ENCODE measurements around the gene SIL1. TPM values are rescaled to one million over a fixed set of nuclear protein-coding genes. Genes with fewer than 3 reads are reported as not detected.

SIL1 gene
- total and polyA plus RNA-seq, 2 of the 4 experiments (the other 2 are of a cell fraction) = 56.1 to 66.0 TPM

DNA sequence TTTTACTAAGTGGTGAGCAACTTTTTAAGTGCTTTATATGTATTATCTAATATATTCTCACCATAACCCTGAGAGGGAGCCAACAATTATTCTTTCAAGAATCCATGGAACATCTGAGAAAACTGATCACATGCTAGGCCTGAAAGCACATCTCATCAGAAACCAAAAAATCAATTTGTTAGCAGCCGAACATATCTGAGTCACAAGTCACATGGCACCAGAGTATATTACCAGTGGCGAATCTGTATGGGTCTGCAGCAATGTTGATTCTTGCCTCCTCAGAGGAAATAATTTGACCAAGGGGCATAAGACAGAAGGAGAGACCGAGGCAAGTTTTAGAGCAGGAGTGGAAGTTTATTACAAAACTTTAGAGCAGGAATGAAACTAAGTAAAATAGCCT is 25.3 kb upstream of the SIL1 start:
- Histone ChIP-seq H4K20me1 (ENCODE audit: insufficient read depth, low read length) (no peaks in the 10 kb centered on the region), H2BK15ac (ENCODE audit: low read depth, low read length) (no peak overlapping the region), H2BK120ac (ENCODE audit: low read depth, low read length) (no peak overlapping the region), H3K27me3 (ENCODE audit: control insufficient read depth, insufficient read depth, low read length) (peaks cover 10% of the 10 kb centered on the region), H3K56ac (ENCODE audit: extremely low read depth, insufficient read depth, low read length) (no peak overlapping the region), H2AK9ac (replicated peaks; ENCODE audit: low read depth, low read length, poor library complexity) (no peak overlapping the region), H3K4me2 (ENCODE audit: low read depth, low read length) (no peak overlapping the region), H3K4ac (ENCODE audit: low read depth, low read length) (no peak overlapping the region), H2AFZ (replicated peaks; ENCODE audit: low read length, poor library complexity) (no peak overlapping the region), H3K9me1 (ENCODE audit: insufficient read depth, low read length) (no peaks in the 10 kb centered on the region), H2BK20ac (ENCODE audit: low read depth, low read length) (no peak overlapping the region), H4K91ac (ENCODE audit: insufficient read depth, low read depth, low read length) (no peak overlapping the region), H3K4me1 (ENCODE audit: control insufficient read depth, insufficient read depth, low read length) (no peaks in the 10 kb centered on the region), H2BK5ac (ENCODE audit: low read depth, low read length, poor library complexity, severe bottlenecking) (no peak overlapping the region), H4K8ac (ENCODE audit: low read depth in 2 of 2, low read length in 2 of 2) (no peak overlapping the region), H4K5ac (ENCODE audit: low read depth, low read length) (no peak overlapping the region), H3K27ac (ENCODE audit: insufficient read depth, low read length) (no peak overlapping the region), H3K4me3 (ENCODE audit: insufficient read depth, low read depth, low read length) (no peak overlapping the region), H3K9ac (ENCODE audit: low read depth, low read length) (no peak overlapping the region), H3K9me3 (ENCODE audit: control insufficient read depth, insufficient read depth, low read length) (no peaks in the 10 kb centered on the region), H2AK5ac (ENCODE audit: low read depth, low read length) (no peak overlapping the region), H3K36me3 (ENCODE audit: control insufficient read depth, insufficient read depth, low read length) (no peaks in the 10 kb centered on the region), H3K79me1 (ENCODE audit: low read depth in 1 of 2, low read length in 2 of 2) (no peaks in the 10 kb centered on the region), H3K23ac (ENCODE audit: low read depth, low read length) (no peak overlapping the region), H3K18ac (ENCODE audit: low read depth, low read length) (no peak overlapping the region), H3K14ac (replicated peaks; ENCODE audit: low read depth, low read length) (no peak overlapping the region)
- TF ChIP-seq, protein P1, sequence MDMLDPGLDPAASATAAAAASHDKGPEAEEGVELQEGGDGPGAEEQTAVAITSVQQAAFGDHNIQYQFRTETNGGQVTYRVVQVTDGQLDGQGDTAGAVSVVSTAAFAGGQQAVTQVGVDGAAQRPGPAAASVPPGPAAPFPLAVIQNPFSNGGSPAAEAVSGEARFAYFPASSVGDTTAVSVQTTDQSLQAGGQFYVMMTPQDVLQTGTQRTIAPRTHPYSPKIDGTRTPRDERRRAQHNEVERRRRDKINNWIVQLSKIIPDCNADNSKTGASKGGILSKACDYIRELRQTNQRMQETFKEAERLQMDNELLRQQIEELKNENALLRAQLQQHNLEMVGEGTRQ (IDR thresholded peaks at IDR 0.05; ENCODE audit: low read depth, low read length) = peak; percentile 20; the same call in 1 of the 2 replicates
- TF ChIP-seq FOS (IDR thresholded peaks at IDR 0.05; ENCODE audit: low read depth, low read length) = no peak
- WGBS, 2 experiments (ENCODE audit: extremely low coverage in 2 of 2, insufficient read length in 1 of 2) = no CpG with 5 or more reads among the region's 3 CpGs
- in situ Hi-C loops (cut with MboI; ENCODE audit: low sequenced_read_pairs) = no loop called here
- ChIA-PET CTCF (no interaction called here), POLR2A (ENCODE audit: unreplicated experiment) (no interaction called here)
- dilution Hi-C loops (cut with HindIII; ENCODE audit: low sequenced_read_pairs, unreplicated experiment) = no loop called here
- ATAC-seq (ENCODE audit: low read depth) = no peak
- intact Hi-C loops (cut with micrococcal nuclease) = no loop called here
- DNase-seq = no peak
- BruUV-seq (replicated peaks) = no TSS peak
